Astrocyte (in vitro differentiated cells and primary cell): ENCODE data around the gene CSNK2B. TPM values are rescaled to one million over a fixed set of nuclear protein-coding genes. Genes with fewer than 3 reads are reported as not detected.
A peak's percentile ranks its signal among the peaks of the same experiment; 100 is the strongest.

ENCODE experiments used
- DNase-seq: peaks from one replicate; pipeline ENCODE4 v3.0.0-alpha.2; 2010; ENCODE audit warnings: low read depth
- FAIRE-seq: peaks from 2 replicates; lab custom pipeline; 2011; peaks lifted over from hg19 to GRCh38; lab: Jason Lieb, UNC
- H2AFZ ChIP-seq: 2 replicates; pipeline ENCODE4 v1.6.0; 2012; ENCODE audit warnings: low read depth, low read length, inconsistent platforms
- H3K27ac ChIP-seq: 2 replicates; pipeline ENCODE4 v1.5.1; 2011; ENCODE audit warnings: low read depth, low read length, inconsistent platforms
- H3K27me3 ChIP-seq: 2 replicates; pipeline ENCODE4 v1.6.0; 2011; ENCODE audit warnings: low read length, inconsistent platforms; ENCODE audit not compliant: insufficient read depth
- H3K36me3 ChIP-seq: 2 replicates; pipeline ENCODE4 v1.5.1; 2011; ENCODE audit warnings: low read length, inconsistent platforms; ENCODE audit not compliant: insufficient read depth
- H3K4me1 ChIP-seq: 2 replicates; pipeline ENCODE4 v1.5.1; 2011; ENCODE audit warnings: low read length, inconsistent platforms; ENCODE audit not compliant: insufficient read depth
- H3K4me2 ChIP-seq: 2 replicates; pipeline ENCODE4 v1.6.0; 2012; ENCODE audit warnings: low read length, inconsistent platforms
- H3K4me3 ChIP-seq: 2 replicates; pipeline ENCODE4 v1.5.1; 2011; ENCODE audit warnings: low read depth, mild to moderate bottlenecking, low read length, inconsistent platforms; ENCODE audit not compliant: insufficient read depth
- H3K79me2 ChIP-seq: 2 replicates; pipeline ENCODE4 v1.6.0; 2012; ENCODE audit warnings: mild to moderate bottlenecking, low read length, inconsistent platforms; ENCODE audit not compliant: insufficient read depth
- H3K9ac ChIP-seq: 2 replicates; pipeline ENCODE4 v1.6.0; 2012; ENCODE audit warnings: mild to moderate bottlenecking, low read length, inconsistent platforms
- H3K9me3 ChIP-seq: 2 replicates; pipeline ENCODE4 v1.5.1; 2012; ENCODE audit warnings: low read depth, mild to moderate bottlenecking, low read length, inconsistent platforms; ENCODE audit not compliant: insufficient read depth
- H4K20me1 ChIP-seq: 2 replicates; pipeline ENCODE4 v1.6.0; 2012; ENCODE audit warnings: low read length, inconsistent platforms; ENCODE audit not compliant: insufficient read depth
- H3K27ac Mint-ChIP-seq: one replicate; pipeline ENCODE4 v1.8.0; 2021; ENCODE audit warnings: mild to moderate bottlenecking, mixed read lengths; ENCODE audit not compliant: unreplicated experiment
- H3K27me3 Mint-ChIP-seq: one replicate; pipeline ENCODE4 v1.8.0; 2021; ENCODE audit warnings: low read depth, mixed read lengths; ENCODE audit not compliant: unreplicated experiment
- H3K36me3 Mint-ChIP-seq: one replicate; pipeline ENCODE4 v1.8.0; 2021; ENCODE audit warnings: low read depth, mixed read lengths; ENCODE audit not compliant: unreplicated experiment
- H3K4me1 Mint-ChIP-seq: one replicate; pipeline ENCODE4 v1.8.0; 2021; ENCODE audit warnings: low read depth, mixed read lengths; ENCODE audit not compliant: unreplicated experiment
- H3K4me3 Mint-ChIP-seq: one replicate; pipeline ENCODE4 v1.8.0; 2021; ENCODE audit warnings: mild to moderate bottlenecking, moderate library complexity, mixed read lengths; ENCODE audit not compliant: unreplicated experiment
- H3K9me3 Mint-ChIP-seq: one replicate; pipeline ENCODE4 v1.8.0; 2021; ENCODE audit warnings: mild to moderate bottlenecking, mixed read lengths; ENCODE audit not compliant: unreplicated experiment
- EZH2 ChIP-seq: IDR thresholded peaks from 2 replicates; pipeline ENCODE4 v1.6.1; 2012; ENCODE audit warnings: mild to moderate bottlenecking, low read length, inconsistent platforms; ENCODE audit not compliant: insufficient read depth
- total RNA-seq: library from RNA; stranded (reverse); gene quantifications from 2 replicates; pipeline ENCODE4 v1.2.1, GENCODE V29; 2021
- TF ChIP-seq, protein P1 (sequence below): IDR thresholded peaks from 2 replicates; pipeline ENCODE4 v1.5.1; 2011; ENCODE audit warnings: low read depth, mild to moderate bottlenecking, inconsistent platforms, low read length, moderate library complexity; ENCODE audit not compliant: insufficient read depth

CSNK2B gene
- total RNA-seq, 1 donor from 2014 or later: 208 TPM

DNA sequence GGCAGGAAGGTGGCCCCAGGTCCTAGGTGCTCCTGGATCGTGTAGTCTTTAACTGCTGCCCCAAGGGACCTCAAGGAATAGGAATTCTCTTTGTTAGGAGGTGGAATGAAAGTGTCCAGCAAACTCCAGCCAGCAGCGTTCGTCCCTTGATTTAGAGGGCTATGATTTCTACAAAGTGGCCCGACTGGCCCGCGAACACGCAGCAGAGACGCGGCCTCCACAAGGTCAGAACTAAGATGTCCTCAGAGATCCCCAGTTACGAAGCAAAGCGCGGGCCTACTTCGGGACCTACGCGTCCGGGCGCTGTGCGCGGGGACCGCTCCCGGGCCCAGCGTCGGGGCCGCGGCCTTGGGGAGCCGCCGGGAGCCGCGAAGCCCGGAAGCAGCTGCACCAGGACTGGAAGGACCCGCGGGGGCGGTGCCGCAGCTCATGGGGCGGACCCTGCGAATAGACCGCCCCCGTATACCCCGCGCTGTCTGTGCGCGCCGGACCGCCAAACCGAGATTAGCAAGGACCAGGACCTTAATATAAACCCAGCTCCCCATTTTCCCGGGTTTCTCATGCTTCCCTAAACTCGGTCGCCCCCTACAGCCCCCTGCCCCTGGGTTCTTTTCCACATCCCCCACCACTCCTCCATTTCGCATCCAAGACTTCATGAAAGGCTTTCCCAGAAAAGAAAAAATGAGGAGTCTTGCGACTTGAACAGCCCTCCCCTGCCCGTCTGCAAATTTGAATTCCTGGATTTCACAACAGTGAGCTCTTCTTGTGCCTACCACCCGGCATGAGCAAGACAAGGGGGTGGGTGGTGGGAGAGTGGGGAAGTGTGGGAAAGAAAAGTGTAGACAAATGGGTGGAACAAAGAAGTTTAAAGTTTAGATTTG is 5.3 kb upstream of the CSNK2B start, which contains the start of gene C6orf47:
TSS of gene C6orf47 (minus strand) at position 398 of the 881 bp plus-strand sequence. CDS start 831 bp downstream, outside the sequence.
- Mint-ChIP-seq H3K9me3 (no peaks in the 10 kb centered on the region), H3K27me3 (no peaks in the 10 kb centered on the region), H3K4me3 (peak within 1 kb of the TSS; percentile 90), H3K36me3 (peaks cover 22% of the 10 kb centered on the region), H3K4me1 (peaks cover 31% of the 10 kb centered on the region), H3K27ac (peak within 1 kb of the TSS; percentile 79)
- Histone ChIP-seq H3K27ac (peak within 1 kb of the TSS; percentile 58), H3K4me3 (peak within 1 kb of the TSS; percentile 82), H2AFZ (peak within 1 kb of the TSS; percentile 51), H3K36me3 (peaks cover 5% of the 10 kb centered on the region), H3K79me2 (peaks cover 83% of the 10 kb centered on the region), H3K4me2 (peak within 1 kb of the TSS; percentile 99), H3K4me1 (peaks cover 43% of the 10 kb centered on the region), H3K9me3 (no peaks in the 10 kb centered on the region), H3K27me3 (no peaks in the 10 kb centered on the region), H3K9ac (peak within 1 kb of the TSS; percentile 85), H4K20me1 (peaks cover 32% of the 10 kb centered on the region)
- FAIRE-seq: no peak
- no peak for TF ChIP-seq EZH2
- TF ChIP-seq, protein P1, sequence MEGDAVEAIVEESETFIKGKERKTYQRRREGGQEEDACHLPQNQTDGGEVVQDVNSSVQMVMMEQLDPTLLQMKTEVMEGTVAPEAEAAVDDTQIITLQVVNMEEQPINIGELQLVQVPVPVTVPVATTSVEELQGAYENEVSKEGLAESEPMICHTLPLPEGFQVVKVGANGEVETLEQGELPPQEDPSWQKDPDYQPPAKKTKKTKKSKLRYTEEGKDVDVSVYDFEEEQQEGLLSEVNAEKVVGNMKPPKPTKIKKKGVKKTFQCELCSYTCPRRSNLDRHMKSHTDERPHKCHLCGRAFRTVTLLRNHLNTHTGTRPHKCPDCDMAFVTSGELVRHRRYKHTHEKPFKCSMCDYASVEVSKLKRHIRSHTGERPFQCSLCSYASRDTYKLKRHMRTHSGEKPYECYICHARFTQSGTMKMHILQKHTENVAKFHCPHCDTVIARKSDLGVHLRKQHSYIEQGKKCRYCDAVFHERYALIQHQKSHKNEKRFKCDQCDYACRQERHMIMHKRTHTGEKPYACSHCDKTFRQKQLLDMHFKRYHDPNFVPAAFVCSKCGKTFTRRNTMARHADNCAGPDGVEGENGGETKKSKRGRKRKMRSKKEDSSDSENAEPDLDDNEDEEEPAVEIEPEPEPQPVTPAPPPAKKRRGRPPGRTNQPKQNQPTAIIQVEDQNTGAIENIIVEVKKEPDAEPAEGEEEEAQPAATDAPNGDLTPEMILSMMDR: no peak
- peak; percentile 59 for DNase-seq

DNA sequence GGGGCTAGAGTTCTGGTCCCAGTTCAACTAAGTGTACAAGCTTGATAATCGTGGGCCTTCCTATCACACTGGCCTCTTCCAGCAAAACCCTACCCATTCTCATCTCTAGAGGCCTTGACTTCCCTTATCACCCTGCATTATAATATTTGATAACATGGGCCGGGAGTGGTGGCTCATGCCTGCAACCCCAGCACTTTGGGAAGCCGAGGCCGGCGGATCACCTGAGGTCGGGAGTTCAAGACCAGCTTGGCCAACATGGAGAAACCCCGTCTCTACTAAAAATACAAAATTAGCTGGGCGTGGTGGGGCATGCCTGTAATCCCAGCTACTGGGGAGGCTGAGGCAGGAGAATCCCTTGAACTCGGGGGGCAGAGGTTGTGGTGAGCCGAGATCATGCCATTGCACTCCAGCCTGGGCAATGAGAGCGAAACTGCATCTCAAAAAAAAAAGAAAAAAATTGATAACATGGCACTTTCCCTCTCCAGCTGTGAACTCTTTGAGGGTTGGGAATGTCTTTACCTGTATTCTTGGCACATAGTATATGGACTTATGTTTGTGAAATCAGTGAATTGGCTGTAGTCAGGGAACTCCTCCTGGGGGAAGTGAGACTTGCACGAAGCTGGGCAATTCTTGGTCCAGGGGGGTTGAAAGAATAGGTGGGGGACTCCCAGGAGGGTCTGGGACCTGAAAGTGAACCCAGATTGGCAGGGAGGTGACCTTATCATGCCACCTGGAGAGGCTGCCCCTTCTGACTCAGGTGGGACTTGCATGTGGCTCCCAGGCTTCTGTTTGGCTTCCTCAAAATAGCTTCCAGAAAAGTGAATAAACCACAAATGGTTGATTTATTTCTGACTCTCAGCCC is 4.4 kb upstream of the CSNK2B start:
- peaks cover 15% of the 10 kb centered on the region for H3K36me3 Mint-ChIP-seq
- Histone ChIP-seq H3K4me3 (peak overlapping the region; percentile 82), H3K4me1 (peaks cover 44% of the 10 kb centered on the region), H3K9ac (peak overlapping the region; percentile 85), H3K4me2 (peak overlapping the region; percentile 99), H3K36me3 (peaks cover 5% of the 10 kb centered on the region), H3K27me3 (no peaks in the 10 kb centered on the region), H3K79me2 (peaks cover 83% of the 10 kb centered on the region), H2AFZ (peak overlapping the region; percentile 40), H4K20me1 (peaks cover 32% of the 10 kb centered on the region), H3K27ac (peak overlapping the region; percentile 58), H3K9me3 (no peaks in the 10 kb centered on the region)
- H3K9me3 Mint-ChIP-seq: no peaks in the 10 kb centered on the region
- no peak for FAIRE-seq
- peak overlapping the region; percentile 83 for H3K4me3 Mint-ChIP-seq
- TF ChIP-seq, protein P1: no peak
- TF ChIP-seq EZH2: no peak
- H3K27me3 Mint-ChIP-seq: no peaks in the 10 kb centered on the region
- H3K27ac Mint-ChIP-seq: peak overlapping the region; percentile 79
- peaks cover 31% of the 10 kb centered on the region for H3K4me1 Mint-ChIP-seq
- DNase-seq: no peak
